Measurements from ENCODE around the gene APLP2. TPM values are rescaled to one million over a fixed set of nuclear protein-coding genes. Genes with fewer than 3 reads are reported as not detected.

APLP2 gene
- total RNA-seq, 2 donors from 2014 or later = 821 to 864 TPM

DNA sequence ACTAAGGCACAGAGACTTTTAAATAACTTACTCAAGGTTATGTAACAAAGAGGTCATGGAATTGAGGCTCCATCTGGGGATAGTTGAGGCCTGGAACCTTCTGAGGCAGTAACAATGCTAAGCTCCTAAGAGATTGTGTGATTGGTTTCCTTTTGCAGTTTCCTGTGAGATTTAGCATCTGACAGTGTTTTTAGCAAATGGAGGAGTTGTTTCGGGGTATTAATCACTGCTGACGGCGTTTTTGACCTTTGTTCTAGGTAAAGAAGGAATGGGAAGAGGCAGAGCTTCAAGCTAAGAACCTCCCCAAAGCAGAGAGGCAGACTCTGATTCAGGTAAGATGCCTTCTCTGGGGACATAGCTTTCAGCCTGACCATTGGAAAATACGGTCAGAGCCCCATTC is 57.8 kb downstream of the APLP2 start:
- TF ChIP-seq, protein P1, sequence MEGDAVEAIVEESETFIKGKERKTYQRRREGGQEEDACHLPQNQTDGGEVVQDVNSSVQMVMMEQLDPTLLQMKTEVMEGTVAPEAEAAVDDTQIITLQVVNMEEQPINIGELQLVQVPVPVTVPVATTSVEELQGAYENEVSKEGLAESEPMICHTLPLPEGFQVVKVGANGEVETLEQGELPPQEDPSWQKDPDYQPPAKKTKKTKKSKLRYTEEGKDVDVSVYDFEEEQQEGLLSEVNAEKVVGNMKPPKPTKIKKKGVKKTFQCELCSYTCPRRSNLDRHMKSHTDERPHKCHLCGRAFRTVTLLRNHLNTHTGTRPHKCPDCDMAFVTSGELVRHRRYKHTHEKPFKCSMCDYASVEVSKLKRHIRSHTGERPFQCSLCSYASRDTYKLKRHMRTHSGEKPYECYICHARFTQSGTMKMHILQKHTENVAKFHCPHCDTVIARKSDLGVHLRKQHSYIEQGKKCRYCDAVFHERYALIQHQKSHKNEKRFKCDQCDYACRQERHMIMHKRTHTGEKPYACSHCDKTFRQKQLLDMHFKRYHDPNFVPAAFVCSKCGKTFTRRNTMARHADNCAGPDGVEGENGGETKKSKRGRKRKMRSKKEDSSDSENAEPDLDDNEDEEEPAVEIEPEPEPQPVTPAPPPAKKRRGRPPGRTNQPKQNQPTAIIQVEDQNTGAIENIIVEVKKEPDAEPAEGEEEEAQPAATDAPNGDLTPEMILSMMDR (conservative IDR thresholded peaks at IDR 0.05) = no peak
- Histone ChIP-seq H3K9ac (ENCODE audit: extremely low read depth, low read length, poor library complexity, severe bottlenecking) (no peak overlapping the region), H3K27me3 (ENCODE audit: control insufficient read depth, insufficient read depth, low read length, poor library complexity, severe bottlenecking) (no peaks in the 10 kb centered on the region), H3K9me3 (ENCODE audit: control insufficient read depth, low read length) (no peaks in the 10 kb centered on the region), H3K4me1 (ENCODE audit: control insufficient read depth, insufficient read depth, low read length) (no peaks in the 10 kb centered on the region), H3K4me3 (ENCODE audit: low read length) (no peak overlapping the region), H3K27ac (ENCODE audit: low read depth, low read length) (no peak overlapping the region), H3K36me3 (ENCODE audit: control insufficient read depth, insufficient read depth, low read length) (peaks cover 100% of the 10 kb centered on the region)
- no peak overlapping the region for H3K4me3 Mint-ChIP-seq
- H3K4me1 Mint-ChIP-seq = no peaks in the 10 kb centered on the region
- WGBS, 2 experiments (ENCODE audit: insufficient coverage in 1 of 2, insufficient read length in 1 of 2) = 94 to 97% methylated on average over 4 of the region's 4 CpGs
- H3K27me3 Mint-ChIP-seq (ENCODE audit: insufficient read depth) = no peaks in the 10 kb centered on the region
- peaks cover 92% of the 10 kb centered on the region for H3K36me3 Mint-ChIP-seq (ENCODE audit: low read depth)
- H3K27ac Mint-ChIP-seq = peak overlapping the region; percentile 44
- peak; percentile 10 for DNase-seq
- no peaks in the 10 kb centered on the region for H3K9me3 Mint-ChIP-seq

GRCh38 chr11:130128626-130129025 is 58.9 kb downstream of the APLP2 start:
- Mint-ChIP-seq H3K9me3 (peaks cover 7% of the 10 kb centered on the region), H3K36me3 (ENCODE audit: low read depth) (peaks cover 92% of the 10 kb centered on the region), H3K4me3 (no peak overlapping the region), H3K27me3 (ENCODE audit: insufficient read depth) (no peaks in the 10 kb centered on the region), H3K4me1 (no peaks in the 10 kb centered on the region), H3K27ac (no peak overlapping the region)
- H3K27ac ChIP-seq (ENCODE audit: low read depth, low read length) = no peak overlapping the region
- TF ChIP-seq, protein P1 (conservative IDR thresholded peaks at IDR 0.05) = no peak
- H3K9ac ChIP-seq (ENCODE audit: extremely low read depth, low read length, poor library complexity, severe bottlenecking) = no peak overlapping the region
- no peaks in the 10 kb centered on the region for H3K4me1 ChIP-seq (ENCODE audit: control insufficient read depth, insufficient read depth, low read length)
- DNase-seq = peak; percentile 11
- 75 to 99% methylated on average over 2 of the region's 2 CpGs for WGBS, 2 experiments (ENCODE audit: insufficient coverage in 1 of 2, insufficient read length in 1 of 2)
- peaks cover 100% of the 10 kb centered on the region for H3K36me3 ChIP-seq (ENCODE audit: control insufficient read depth, insufficient read depth, low read length)
- H3K9me3 ChIP-seq (ENCODE audit: control insufficient read depth, low read length) = no peaks in the 10 kb centered on the region
- H3K4me3 ChIP-seq (ENCODE audit: low read length) = no peak overlapping the region
- H3K27me3 ChIP-seq (ENCODE audit: control insufficient read depth, insufficient read depth, low read length, poor library complexity, severe bottlenecking) = no peaks in the 10 kb centered on the region

- Mint-ChIP-seq H3K27ac (peak overlapping the region; percentile 29), H3K4me1 (no peaks in the 10 kb centered on the region), H3K9me3 (peaks cover 7% of the 10 kb centered on the region), H3K27me3 (ENCODE audit: insufficient read depth) (no peaks in the 10 kb centered on the region), H3K4me3 (no peak overlapping the region), H3K36me3 (ENCODE audit: low read depth) (peaks cover 92% of the 10 kb centered on the region)
- Histone ChIP-seq H3K4me3 (ENCODE audit: low read length) (no peak overlapping the region), H3K27ac (ENCODE audit: low read depth, low read length) (no peak overlapping the region), H3K9me3 (ENCODE audit: control insufficient read depth, low read length) (no peaks in the 10 kb centered on the region), H3K27me3 (ENCODE audit: control insufficient read depth, insufficient read depth, low read length, poor library complexity, severe bottlenecking) (no peaks in the 10 kb centered on the region), H3K9ac (ENCODE audit: extremely low read depth, low read length, poor library complexity, severe bottlenecking) (no peak overlapping the region), H3K4me1 (ENCODE audit: control insufficient read depth, insufficient read depth, low read length) (no peaks in the 10 kb centered on the region), H3K36me3 (ENCODE audit: control insufficient read depth, insufficient read depth, low read length) (peaks cover 100% of the 10 kb centered on the region)
- WGBS, 2 experiments (ENCODE audit: insufficient coverage in 1 of 2, insufficient read length in 1 of 2) = 97 to 100% methylated on average over 8 to 11 of the region's 11 CpGs
- TF ChIP-seq, protein P1 (conservative IDR thresholded peaks at IDR 0.05) = no peak
- peak; percentile 21 for DNase-seq
These were observed 60.2 kb downstream of the APLP2 start for GRCh38 chr11:130129922-130130321.
